Stimulated activated CD4-positive, alpha-beta T cell treated with anti-CD3 and anti-CD28 coated beads, TNF-alpha, amount 100 ng/mL, for 1 hour (primary cell): ENCODE results near the gene HBM.
"Not testable (repeated sequence)": the region's sequence is repeated elsewhere in the genome, so short reads cannot be mapped to it uniquely, and the experiment has no call there.

Experiments used
- DNase-seq, 3 donors: peaks; one replicate each; pipeline ENCODE4 v3.0.0-alpha.2; 2020; ENCODE audit warnings: low read depth in 3 of 3, low spot score in 1 of 3

The HBM gene

GRCh38 chr16:165539-166374 is at the start of gene HBM:
Gene HBM, plus strand, starts transcription at chr16:165978. Its CDS starts 20 bp downstream, at chr16:165998.
- no peak for DNase-seq

- DNase-seq, result no peak
Observed at GRCh38 chr16:116015-116414, 49.8 kb upstream of the HBM start.

GRCh38 chr16:117379-118365 is 48.1 kb upstream of the HBM start:
- peak; percentile 17 to 50 (median 44) for DNase-seq

DNA sequence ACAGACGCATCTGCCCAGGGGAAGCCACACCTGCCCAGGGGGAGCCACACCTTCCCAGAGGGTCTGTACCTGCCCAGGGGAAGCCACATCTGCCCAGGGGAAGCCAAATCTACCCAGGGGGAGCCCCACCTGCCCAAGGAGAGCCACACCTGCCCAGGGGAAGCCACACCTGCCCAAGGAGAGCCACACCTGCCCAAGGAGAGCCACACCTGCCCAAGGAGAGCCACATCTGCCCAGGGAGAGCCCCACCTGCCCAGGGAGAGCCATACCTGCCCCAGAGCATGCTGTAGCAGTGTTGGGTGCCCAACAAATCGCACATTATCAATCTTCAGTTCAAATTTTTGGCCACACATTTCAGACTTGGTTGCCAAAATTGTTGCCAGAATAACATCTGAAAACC is 46.9 kb upstream of the HBM start:
- DNase-seq, result no peak

GRCh38 chr16:119295-119694 is 46.5 kb upstream of the HBM start:
- no peak for DNase-seq

DNA sequence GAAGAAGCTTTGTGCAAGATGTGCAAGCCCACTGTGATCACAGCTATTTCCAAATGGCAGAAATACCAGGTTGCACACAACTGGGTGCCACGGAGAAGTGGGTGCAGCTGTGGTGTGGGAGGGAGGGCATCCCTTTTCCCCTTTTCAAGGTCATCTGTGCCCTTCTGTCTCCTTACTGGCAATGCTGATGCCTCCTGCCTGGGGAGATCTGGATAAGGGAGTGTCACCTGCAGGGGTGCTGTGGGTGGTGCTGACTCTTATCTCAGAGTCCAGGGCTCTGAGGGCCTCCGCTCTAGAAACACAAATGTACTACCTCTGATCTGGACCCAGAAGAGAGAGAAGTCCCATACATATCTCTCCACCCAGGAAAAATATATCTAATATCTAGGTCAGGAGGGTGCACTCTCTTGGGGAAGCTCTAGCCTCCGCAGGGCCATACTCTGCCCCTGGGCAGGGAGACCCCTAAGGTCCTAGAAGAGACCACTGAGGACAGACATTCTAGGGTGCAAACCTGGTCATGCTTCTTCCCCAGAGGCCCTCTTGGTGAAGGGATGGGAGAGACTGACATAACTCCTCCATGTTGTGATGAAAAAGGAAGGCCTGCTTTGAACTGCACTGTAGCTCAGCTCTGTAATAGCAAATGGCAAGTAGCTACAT is 45.8 kb upstream of the HBM start:
- DNase-seq, result no peak

DNA sequence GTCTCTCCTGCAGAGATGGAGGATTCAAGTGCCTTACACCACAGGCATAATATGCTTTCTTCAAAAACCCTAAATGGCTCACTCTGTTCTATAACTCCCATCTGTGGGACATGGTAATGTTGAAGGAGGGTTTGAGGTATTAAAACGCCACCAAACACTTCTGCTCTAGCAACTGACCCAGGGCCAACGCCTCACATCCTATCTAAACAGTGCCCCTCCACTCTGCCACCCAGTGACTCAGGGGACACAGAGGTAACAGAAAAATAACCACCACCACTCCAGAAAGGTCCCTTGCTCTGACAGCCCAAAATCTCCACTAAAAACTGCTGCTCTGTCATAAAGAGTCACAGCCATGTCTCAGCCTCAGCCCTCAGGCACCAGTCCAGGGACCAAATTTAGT is 45.0 kb upstream of the HBM start:
- no peak for DNase-seq

DNA sequence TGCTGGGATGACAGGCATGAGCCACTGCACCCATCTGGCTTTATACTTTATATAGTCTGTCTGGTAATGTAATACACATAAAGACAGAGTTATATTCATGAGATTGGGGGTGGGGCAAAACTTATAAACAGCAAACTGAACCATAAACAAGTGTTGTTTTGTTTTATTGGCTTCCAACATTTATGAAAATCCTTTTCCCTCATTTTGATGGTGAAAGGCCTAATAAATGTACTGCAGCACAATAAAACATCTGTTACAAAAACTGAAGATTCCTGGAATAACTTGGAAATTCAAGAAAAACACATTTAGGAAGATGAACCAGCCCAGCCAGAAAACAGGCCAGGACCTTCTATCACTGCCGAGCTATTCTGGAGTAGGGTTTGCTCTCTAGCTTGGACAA is 43.4 kb upstream of the HBM start:
- no peak for DNase-seq

DNA sequence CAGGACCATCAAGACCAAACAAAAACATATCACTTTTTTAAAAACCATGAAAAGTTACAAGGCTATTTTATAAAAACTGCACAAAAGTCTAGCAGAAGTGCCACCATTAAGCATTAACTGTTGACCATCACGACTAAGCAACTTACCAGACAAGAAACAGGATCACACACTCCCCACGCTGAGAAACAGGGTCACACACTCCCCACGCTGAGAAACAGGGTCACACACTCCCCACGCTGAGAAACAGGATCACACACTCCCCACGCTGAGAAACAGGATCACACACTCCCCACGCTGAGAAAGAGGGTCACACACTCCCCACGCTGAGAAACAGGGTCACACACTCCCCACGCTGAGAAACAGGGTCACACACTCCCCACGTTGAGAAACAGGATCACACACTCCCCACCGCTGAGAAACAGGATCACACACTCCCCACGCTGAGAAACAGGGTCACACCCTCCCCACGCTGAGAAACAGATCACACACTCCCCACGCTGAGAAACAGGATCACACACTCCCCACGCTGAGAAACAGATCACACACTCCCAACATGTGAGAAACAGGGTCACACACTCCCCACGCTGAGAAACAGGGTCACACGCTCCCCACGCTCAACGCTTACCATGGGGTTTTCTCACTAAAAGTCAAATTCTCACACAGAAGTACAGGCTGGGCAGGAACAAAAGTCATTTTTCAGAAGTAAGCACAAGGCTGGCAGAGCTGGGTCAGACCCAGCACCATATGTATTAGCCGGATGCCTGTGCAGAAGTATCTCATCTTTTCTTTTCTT is 42.0 kb upstream of the HBM start:
- DNase-seq, result not testable (repeated sequence)

DNA sequence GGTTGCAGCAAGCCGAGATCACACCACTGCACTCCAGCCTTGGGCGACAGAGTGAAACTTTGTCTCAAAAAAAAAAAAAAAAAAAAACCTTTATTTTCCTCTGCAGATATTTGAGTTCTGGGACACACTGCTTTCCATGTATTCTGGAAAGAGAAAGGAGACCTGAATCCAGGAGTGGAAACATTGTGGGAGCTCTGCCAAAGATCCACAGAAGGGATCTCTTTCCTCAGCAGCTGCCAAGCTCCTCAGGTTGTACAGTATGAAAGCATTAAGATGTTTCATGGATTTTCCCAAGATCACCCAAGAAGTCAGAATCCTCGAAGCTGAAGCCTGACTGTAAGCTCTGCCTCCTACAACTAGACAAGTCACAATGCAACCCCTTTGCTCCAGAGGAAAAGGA is 40.8 kb upstream of the HBM start:
- DNase-seq, result no peak

DNA sequence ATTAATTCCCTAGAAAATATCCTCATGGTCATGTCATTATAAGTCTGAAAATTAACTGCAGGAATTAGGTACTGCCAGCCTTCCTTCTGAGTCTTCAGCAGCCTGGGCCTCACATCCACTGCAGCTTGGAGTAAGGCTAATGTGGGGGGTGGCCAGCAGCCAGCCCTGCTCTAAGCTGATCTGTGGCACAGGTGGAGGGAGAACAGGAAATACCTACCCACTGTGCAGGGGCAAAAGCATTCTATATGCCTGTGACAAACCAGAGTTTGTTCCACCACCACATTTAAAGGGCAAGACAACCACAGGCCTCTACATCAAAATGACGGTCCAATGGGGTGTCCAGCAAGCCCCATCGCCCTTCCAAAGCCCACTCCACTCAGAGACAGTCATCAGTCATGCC is 36.7 kb upstream of the HBM start:
- DNase-seq, result no peak

GRCh38 chr16:130533-131173 is 35.1 kb upstream of the HBM start:
- no peak for DNase-seq

DNA sequence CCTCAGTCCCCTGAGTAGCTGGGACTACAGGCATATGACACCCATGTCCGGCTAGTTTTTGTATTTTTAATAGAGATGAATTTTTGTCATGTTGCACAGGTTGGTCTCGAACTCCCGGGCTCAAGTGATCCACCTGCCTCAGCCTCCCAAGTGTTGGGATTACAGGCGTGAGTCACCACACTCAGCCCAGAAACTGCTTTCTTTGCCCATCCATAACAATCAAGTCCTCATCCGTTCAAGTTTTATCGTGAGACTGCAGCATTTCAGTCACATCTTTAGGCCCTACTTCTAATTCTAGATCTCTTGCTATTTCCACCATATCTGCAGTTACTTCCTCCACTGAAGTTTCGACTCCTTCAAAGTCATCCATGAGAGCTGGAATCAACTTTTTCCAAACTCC is 33.7 kb upstream of the HBM start:
- no peak for DNase-seq

DNA sequence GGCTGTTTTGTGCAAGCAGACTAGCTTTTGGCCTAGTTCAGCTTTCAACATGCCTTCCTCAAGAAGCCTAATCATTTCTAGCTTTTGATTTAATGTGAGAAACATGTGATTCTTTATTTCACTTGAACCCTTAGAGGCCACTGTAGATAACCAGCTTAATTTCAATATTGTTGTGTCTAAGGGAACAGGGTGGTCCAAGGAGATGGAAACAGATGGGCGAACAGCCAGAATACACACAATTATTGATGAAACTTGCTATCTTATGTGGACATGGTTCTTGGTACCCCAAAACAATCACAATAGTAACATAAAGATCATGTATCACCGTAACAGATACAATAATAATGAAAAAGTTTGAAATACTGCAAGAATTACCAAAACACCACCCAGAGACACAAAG is 32.1 kb upstream of the HBM start:
- no peak for DNase-seq

- peak in 1 of 3 donors; percentile 16 for DNase-seq
Observed at GRCh38 chr16:138049-138417, 27.7 kb upstream of the HBM start.

- no peak for DNase-seq
Observed at GRCh38 chr16:140175-140857, 25.5 kb upstream of the HBM start.

- DNase-seq, result no peak
Observed at GRCh38 chr16:142405-142967, 23.3 kb upstream of the HBM start.

DNA sequence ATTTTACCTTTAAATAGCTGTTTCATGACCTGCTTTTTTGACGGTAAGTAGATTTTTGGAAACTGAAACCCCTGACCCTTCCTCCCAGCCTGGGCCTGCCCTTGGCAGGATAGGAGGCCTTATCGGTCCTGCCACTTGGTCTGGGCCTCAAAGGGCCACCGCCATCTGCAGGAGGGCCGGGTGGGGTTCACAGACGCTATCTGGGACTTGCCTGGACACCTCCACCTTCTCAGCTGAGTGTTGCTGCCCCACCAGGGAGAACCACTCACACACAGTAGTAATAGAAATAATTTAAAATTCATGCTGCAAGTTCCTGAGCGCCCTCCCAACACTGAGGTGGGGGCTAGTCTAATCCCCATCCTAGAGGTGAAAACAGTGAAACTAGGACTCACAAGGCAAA is 22.7 kb upstream of the HBM start:
- no peak for DNase-seq

DNA sequence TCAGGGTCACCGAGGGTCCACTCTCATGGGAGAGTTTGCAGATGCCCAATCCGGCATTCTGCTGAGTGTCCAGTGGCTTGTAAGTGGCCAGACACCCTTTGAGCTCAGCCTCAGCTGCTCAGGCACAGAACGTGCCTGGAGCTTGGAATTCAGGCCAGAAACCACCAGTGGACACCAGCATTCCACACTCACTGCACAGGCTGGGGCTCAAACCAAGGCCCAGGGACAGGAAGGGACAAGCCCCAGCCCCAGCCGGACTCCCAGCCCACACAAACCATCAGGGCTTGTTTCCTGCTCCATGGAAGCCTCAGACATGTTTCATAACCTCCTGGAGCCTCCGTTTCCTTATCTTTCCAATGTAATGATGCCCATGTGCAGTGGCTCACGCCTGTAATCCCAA is 22.3 kb upstream of the HBM start:
- DNase-seq, result no peak
